Activated CD4-positive, alpha-beta memory T cell treated with anti-CD3 and anti-CD28 coated beads, Interleukin-2, amount 10 ng/mL, durations not matched to agents 7 days and 5 days (primary cell): ENCODE data around the gene DENND5A. TPM values are rescaled to one million over a fixed set of nuclear protein-coding genes. Genes with fewer than 3 reads are reported as not detected.

Experiments used
- CTCF ChIA-PET: fragments of 350-600 bp; sonication (Branson Sonifier 250); formaldehyde crosslinking; loops from one replicate; lab custom pipeline; 2021; ENCODE audit warnings: antibody characterized with exemption, inconsistent platforms; lab: Charles Lee
- POLR2A ChIA-PET: fragments of 350-600 bp; sonication (Branson Sonifier 250); formaldehyde crosslinking; loops from one replicate; lab custom pipeline; 2021; ENCODE audit warnings: antibody characterized with exemption; lab: Charles Lee
- DNase-seq: peaks from one replicate; pipeline ENCODE4 v3.0.0-alpha.2; 2020
- H3K27ac Mint-ChIP-seq: one replicate; pipeline ENCODE4 v1.8.0; 2021; ENCODE audit warnings: mild to moderate bottlenecking, mixed read lengths
- H3K27me3 Mint-ChIP-seq: one replicate; pipeline ENCODE4 v1.8.0; 2021; ENCODE audit warnings: mixed read lengths
- H3K36me3 Mint-ChIP-seq: one replicate; pipeline ENCODE4 v1.8.0; 2021; ENCODE audit warnings: low read depth, mixed read lengths
- H3K4me1 Mint-ChIP-seq: one replicate; pipeline ENCODE4 v1.8.0; 2021; ENCODE audit warnings: mixed read lengths
- H3K4me3 Mint-ChIP-seq: one replicate; pipeline ENCODE4 v1.8.0; 2021; ENCODE audit warnings: mild to moderate bottlenecking, mixed read lengths
- H3K9me3 Mint-ChIP-seq: one replicate; pipeline ENCODE4 v1.8.0; 2021; ENCODE audit warnings: mixed read lengths
- total RNA-seq, 2 experiments: library from RNA; stranded (reverse); gene quantifications; one replicate each; pipeline ENCODE4 v1.2.3, GENCODE V29; 2021

The DENND5A gene
- total RNA-seq, 2 experiments from 2014 or later, result 11.6 to 13.7 TPM

DNA sequence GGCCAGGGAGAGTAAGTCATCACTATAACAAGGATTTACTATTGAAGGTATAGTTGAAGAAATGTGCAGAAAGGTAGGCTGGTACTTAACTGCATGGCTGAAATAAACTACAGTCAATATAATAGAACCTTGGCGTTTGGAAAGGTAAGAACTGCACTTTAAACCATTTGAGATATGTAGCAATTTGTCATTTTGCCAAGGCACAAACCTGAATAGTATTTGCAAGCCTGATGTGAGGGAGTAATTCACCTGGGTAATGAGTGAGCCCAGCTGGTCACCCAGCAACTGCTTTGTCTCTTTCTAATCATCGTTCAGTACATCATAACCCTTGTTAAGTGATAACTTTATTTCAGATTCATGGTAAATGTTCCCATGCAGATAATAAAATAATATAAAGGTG is 111.5 kb downstream of the DENND5A start:
- H3K4me1 Mint-ChIP-seq, result peaks cover 2% of the 10 kb centered on the region

DNA sequence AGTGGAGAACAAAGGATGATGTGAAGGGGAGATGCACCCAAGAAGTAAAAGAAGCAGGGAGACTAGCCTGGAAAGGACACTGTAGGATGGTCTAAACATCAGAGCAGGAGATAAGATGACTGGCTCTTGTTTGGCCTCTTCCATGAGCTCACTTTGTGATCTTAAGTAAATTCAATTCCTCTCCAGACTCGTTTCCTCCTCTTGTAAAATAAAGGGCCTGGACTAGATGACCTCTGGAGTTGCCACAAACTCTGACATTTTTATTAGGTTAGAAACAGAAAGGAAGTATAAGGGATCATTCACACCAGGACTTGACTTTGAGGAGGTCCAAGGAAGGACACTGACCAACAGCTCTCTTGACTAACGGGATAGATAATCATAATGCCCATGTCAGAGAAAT is 113.5 kb downstream of the DENND5A start:
- H3K27ac Mint-ChIP-seq, result no peak overlapping the region
- H3K27me3 Mint-ChIP-seq, result no peaks in the 10 kb centered on the region
- peaks cover 3% of the 10 kb centered on the region for H3K4me1 Mint-ChIP-seq
- no peak overlapping the region for H3K4me3 Mint-ChIP-seq
- H3K36me3 Mint-ChIP-seq, result no peaks in the 10 kb centered on the region
- no peaks in the 10 kb centered on the region for H3K9me3 Mint-ChIP-seq
- ChIA-PET CTCF (interaction anchor here (1.3 to 2.8 kb wide), 2 partner anchors 14 to 355 kb away, joined by 3 to 9 read pairs; no protein-coding TSS in a partner anchor), POLR2A (no interaction called here)
- DNase-seq, result no peak

More for the DNA sequence above, 111.5 kb downstream of the DENND5A start:
- Mint-ChIP-seq H3K9me3 (no peaks in the 10 kb centered on the region), H3K36me3 (no peaks in the 10 kb centered on the region), H3K4me3 (no peak overlapping the region), H3K27ac (no peak overlapping the region), H3K27me3 (no peaks in the 10 kb centered on the region)
- no peak for DNase-seq
- CTCF ChIA-PET, result interaction anchor here (0.9 to 2.8 kb wide), 2 partner anchors 16 to 353 kb away, joined by 3 to 9 read pairs; no protein-coding TSS in a partner anchor
- POLR2A ChIA-PET, result no interaction called here

DNA sequence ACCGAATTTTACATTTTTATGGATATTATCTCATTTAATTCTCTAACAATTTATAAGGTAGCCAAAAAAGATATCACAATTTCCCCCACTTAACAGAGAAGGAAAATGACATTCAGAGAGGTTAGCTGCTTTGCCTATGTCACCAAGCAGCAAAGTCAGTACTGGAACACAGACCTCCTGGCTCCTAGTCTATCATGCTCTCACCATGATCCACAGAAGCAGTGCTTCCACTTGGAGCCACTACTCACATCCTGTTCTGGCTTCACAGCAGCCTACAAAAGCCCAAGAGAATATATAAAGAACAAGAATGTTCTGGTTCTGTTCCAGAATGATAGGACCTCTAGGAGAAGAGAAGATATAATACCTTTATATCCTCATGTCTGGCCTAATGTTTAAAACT is 114.2 kb downstream of the DENND5A start:
- Mint-ChIP-seq H3K4me3 (no peak overlapping the region), H3K27ac (no peak overlapping the region), H3K9me3 (no peaks in the 10 kb centered on the region), H3K36me3 (no peaks in the 10 kb centered on the region), H3K27me3 (no peaks in the 10 kb centered on the region), H3K4me1 (peaks cover 3% of the 10 kb centered on the region)
- POLR2A ChIA-PET, result no interaction called here
- no peak for DNase-seq
- CTCF ChIA-PET, result interaction anchor here (1.3 to 3.3 kb wide), 2 partner anchors 13 to 355 kb away, joined by 3 to 20 read pairs; no protein-coding TSS in a partner anchor

DNA sequence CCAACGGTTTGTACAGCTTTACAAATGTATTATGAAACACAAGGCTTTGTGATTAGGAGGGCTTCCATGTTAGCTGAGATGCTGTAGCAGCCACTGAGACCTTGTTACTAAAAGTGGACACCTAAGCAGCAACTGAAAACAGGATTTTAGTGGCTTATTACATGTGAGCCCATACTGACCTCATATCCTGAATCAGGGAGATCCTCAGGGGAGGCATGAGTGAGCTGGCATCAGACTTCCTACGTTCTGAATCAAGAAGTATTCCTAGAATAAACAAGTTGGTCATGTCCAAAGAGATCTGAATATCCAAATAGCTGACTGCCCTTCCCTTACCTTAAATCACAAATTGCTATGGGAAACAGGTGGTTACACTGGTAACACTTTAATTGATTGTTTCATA is 114.6 kb downstream of the DENND5A start:
- no peaks in the 10 kb centered on the region for H3K27me3 Mint-ChIP-seq
- no peaks in the 10 kb centered on the region for H3K9me3 Mint-ChIP-seq
- H3K27ac Mint-ChIP-seq, result no peak overlapping the region
- no peaks in the 10 kb centered on the region for H3K36me3 Mint-ChIP-seq
- H3K4me1 Mint-ChIP-seq, result peaks cover 3% of the 10 kb centered on the region
- CTCF ChIA-PET, result interaction anchor here (1.3 to 3.3 kb wide), 2 partner anchors 12 to 356 kb away, joined by 3 to 20 read pairs; no protein-coding TSS in a partner anchor
- H3K4me3 Mint-ChIP-seq, result no peak overlapping the region
- no peak for DNase-seq
- POLR2A ChIA-PET, result no interaction called here

DNA sequence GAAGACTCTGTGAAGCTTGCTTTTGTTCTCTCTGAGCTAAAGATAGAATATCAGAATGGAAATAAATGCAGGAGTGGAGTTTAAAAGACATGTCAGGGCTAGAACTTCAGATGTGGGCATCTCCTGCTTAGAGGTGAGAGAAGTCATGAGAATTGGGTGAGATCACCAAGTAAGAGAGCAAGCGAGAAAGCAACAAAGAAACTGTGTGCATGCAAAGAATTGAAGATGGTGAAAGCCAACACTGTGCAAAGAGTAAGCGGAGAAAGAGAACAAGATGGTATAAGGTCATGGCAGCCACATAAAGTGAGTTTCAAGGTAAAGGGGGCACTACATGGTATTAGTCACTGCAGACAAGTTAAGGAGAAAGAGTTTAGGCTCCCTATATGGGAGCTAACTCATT is 116.4 kb downstream of the DENND5A start:
- no peaks in the 10 kb centered on the region for H3K9me3 Mint-ChIP-seq
- H3K36me3 Mint-ChIP-seq, result no peaks in the 10 kb centered on the region
- H3K4me3 Mint-ChIP-seq, result no peak overlapping the region
- no peak for DNase-seq
- peaks cover 3% of the 10 kb centered on the region for H3K4me1 Mint-ChIP-seq
- ChIA-PET POLR2A (no interaction called here), CTCF (interaction anchor here (3.3 kb wide), 1 partner anchor 11 kb away, joined by 20 read pairs; no protein-coding TSS in a partner anchor)
- no peaks in the 10 kb centered on the region for H3K27me3 Mint-ChIP-seq
- no peak overlapping the region for H3K27ac Mint-ChIP-seq

DNA sequence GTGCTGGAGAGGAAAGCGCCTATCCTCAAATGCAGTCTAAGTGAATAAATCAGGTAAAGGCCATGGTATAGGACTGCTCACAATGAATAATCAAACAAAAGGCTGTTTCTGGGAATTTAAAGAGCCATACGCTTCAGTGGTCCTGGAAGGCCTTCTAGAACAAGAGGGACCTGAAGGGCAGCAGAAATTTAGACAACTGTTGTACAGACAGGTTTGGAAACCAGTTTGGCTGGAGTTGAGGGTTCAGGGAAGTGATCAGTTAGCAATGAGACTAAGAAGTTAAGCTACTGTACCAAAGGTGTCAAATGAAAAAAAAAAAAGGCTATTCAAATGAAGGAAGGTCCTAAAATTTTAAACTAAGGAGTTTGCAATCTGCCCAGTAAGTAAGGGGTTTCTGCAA is 117.1 kb downstream of the DENND5A start:
- Mint-ChIP-seq H3K4me3 (no peak overlapping the region), H3K36me3 (no peaks in the 10 kb centered on the region), H3K27ac (no peak overlapping the region), H3K27me3 (no peaks in the 10 kb centered on the region), H3K9me3 (no peaks in the 10 kb centered on the region), H3K4me1 (peaks cover 3% of the 10 kb centered on the region)
- ChIA-PET POLR2A (no interaction called here), CTCF (interaction anchor here (3.3 kb wide), 1 partner anchor 10 kb away, joined by 20 read pairs; no protein-coding TSS in a partner anchor)
- no peak for DNase-seq

DNA sequence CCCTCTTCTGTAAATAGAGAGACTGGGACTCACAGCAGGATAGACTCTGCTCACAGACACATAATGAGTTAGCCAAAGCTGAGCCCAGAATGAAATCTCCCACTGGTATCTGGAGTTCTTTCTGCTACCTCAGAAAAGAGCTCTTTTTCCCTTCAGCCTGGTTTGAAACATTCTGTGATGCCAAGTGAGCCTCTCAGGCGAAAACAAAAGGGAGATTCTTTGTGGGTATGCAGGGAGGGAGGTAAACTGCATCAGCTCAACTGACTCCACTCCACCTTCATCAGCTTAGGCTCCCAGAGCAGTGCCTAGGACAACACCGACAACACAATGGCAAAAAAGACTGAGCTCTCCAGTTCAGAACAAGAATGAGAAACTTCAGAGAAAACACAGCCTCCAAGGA is 118.7 kb downstream of the DENND5A start:
- DNase-seq, result no peak
- POLR2A ChIA-PET, result interaction anchor here (0.8 to 2.3 kb wide), 2 partner anchors 246 to 314 kb away, joined by 3 to 8 read pairs; partner anchors contain the start of gene ZNF143
- Mint-ChIP-seq H3K4me1 (peaks cover 3% of the 10 kb centered on the region), H3K4me3 (no peak overlapping the region), H3K36me3 (no peaks in the 10 kb centered on the region), H3K27ac (no peak overlapping the region), H3K27me3 (no peaks in the 10 kb centered on the region), H3K9me3 (no peaks in the 10 kb centered on the region)
- CTCF ChIA-PET, result interaction anchor here (1.2 to 2.5 kb wide), 4 partner anchors 9 to 187 kb away, joined by 3 to 23 read pairs (median 4); no protein-coding TSS in a partner anchor

DNA sequence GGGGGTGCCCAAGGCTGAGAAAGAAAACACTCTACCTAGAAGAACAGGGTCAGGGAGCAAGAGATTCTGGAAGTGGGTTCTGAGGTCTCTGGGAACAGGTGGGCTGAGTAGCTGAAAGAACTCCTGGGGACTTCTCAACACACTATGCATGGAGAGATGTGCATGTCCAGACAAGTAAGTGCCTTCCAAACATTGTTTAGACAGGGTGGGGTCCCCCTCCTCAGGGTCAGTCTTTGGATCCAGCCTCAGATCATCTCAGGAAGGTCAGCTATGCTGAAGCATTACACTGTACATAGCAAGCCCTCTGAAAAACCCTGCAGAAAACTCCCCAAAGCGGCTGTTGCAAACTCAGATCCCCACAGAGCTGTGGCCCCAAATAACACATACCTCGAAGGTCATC is 119.9 kb downstream of the DENND5A start:
- ChIA-PET POLR2A (interaction anchor here (2.3 kb wide), 1 partner anchor 315 kb away, joined by 8 read pairs; the partner anchor contains the start of gene ZNF143), CTCF (interaction anchor here (0.7 to 2.5 kb wide), 3 partner anchors 7 to 576 kb away, joined by 3 to 23 read pairs (median 3); no protein-coding TSS in a partner anchor)
- Mint-ChIP-seq H3K9me3 (no peaks in the 10 kb centered on the region), H3K27me3 (no peaks in the 10 kb centered on the region), H3K4me3 (no peak overlapping the region), H3K36me3 (no peaks in the 10 kb centered on the region), H3K4me1 (peaks cover 5% of the 10 kb centered on the region), H3K27ac (no peak overlapping the region)
- no peak for DNase-seq

DNA sequence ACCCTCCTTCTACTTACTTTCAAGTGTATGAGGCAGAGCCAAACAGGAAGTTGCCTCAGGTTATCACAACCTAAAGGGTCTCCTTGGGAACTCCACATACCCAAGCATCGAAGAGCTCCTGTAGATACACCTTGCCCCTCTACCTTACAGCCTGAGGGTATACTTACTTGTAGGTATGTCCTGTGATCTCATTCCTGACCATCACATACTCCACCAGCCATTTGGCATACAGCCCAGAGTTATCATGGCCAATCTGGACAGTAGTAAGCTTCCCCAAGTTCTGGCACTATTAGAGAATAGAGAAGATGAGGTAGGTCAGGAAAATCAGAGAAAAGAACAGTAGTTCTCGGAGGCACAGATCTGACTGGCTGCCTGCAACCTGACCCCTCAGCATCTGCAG is 120.3 kb downstream of the DENND5A start:
- Mint-ChIP-seq H3K4me3 (no peak overlapping the region), H3K36me3 (no peaks in the 10 kb centered on the region), H3K4me1 (peaks cover 7% of the 10 kb centered on the region), H3K27me3 (no peaks in the 10 kb centered on the region), H3K27ac (no peak overlapping the region), H3K9me3 (no peaks in the 10 kb centered on the region)
- ChIA-PET POLR2A (interaction anchor here (2.3 kb wide), 1 partner anchor 316 kb away, joined by 8 read pairs; the partner anchor contains the start of gene ZNF143), CTCF (interaction anchor here (0.7 to 1.1 kb wide), 2 partner anchors 61 to 576 kb away, joined by 3 read pairs; no protein-coding TSS in a partner anchor)
- DNase-seq, result no peak

DNA sequence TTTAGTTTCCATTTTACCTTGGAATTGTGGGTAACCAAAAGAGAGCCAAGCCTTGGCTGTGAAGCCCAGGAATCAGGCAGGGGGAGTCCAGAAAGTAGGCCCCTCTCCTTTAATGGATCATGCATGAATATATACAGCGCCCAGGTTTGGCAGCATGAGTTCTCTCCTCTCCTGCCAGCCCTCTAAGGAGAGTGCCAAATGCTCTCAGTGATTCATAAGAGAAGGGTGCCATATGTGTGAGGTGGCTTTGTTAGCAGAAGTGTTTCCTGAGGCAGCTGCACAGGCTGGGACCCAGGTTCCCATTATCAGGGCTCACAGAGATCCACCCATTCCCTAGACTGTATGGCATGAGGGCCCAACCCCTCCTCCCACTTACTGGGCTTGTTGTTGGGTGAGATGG is 121.4 kb downstream of the DENND5A start:
- Mint-ChIP-seq H3K9me3 (no peaks in the 10 kb centered on the region), H3K4me1 (peaks cover 12% of the 10 kb centered on the region), H3K27me3 (no peaks in the 10 kb centered on the region), H3K27ac (no peak overlapping the region), H3K4me3 (no peak overlapping the region), H3K36me3 (no peaks in the 10 kb centered on the region)
- CTCF ChIA-PET, result no interaction called here
- no peak for DNase-seq
- POLR2A ChIA-PET, result no interaction called here

DNA sequence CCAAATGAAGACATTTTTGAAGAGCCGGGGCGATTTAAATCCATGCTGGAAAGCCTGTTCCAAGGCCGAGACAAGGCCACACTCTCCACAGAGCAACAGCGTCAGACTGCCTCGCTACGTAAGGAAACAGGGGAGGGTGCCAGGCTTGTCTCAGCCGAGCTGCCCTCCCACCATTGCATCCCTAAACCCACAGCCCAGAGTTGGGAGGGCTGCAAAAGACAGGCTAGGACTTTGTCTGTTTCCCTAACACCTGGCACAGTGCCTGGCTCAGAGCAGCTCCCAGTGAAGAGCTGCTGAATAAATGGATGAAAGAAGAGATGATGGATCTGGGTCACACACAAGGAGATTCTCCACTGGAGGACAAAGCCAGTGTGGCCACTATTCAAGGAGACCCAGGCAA is 122.4 kb downstream of the DENND5A start:
- no peak for DNase-seq
- Mint-ChIP-seq H3K9me3 (no peaks in the 10 kb centered on the region), H3K27me3 (no peaks in the 10 kb centered on the region), H3K4me3 (no peak overlapping the region), H3K36me3 (no peaks in the 10 kb centered on the region), H3K27ac (no peak overlapping the region), H3K4me1 (peaks cover 21% of the 10 kb centered on the region)
- POLR2A ChIA-PET, result interaction anchor here (0.6 kb wide), 1 partner anchor 23 kb away, joined by 4 read pairs; no protein-coding TSS in a partner anchor
- CTCF ChIA-PET, result no interaction called here

DNA sequence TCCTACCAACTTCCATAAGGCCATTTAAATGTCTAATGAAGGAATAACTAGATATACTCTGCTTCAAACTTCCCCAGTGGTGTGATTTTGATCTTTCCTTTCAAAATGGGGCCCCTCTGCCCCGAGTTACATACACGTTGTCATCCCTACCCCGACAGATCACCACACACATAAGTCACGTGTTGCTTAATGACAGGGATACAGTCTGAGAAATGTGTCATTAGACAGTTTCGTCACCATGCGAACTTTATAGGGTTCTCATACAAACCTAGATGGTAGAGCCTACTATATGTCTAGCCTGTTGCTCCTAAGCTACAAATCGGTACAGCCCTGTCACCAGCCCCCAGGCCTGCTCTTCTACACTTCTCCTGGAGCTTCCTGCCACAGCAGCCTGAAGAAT is 124.0 kb downstream of the DENND5A start:
- no peak overlapping the region for H3K27ac Mint-ChIP-seq
- DNase-seq, result no peak
- no peaks in the 10 kb centered on the region for H3K9me3 Mint-ChIP-seq
- no peaks in the 10 kb centered on the region for H3K36me3 Mint-ChIP-seq
- peaks cover 34% of the 10 kb centered on the region for H3K4me1 Mint-ChIP-seq
- H3K27me3 Mint-ChIP-seq, result no peaks in the 10 kb centered on the region
- POLR2A ChIA-PET, result no interaction called here
- H3K4me3 Mint-ChIP-seq, result no peak overlapping the region
- CTCF ChIA-PET, result interaction anchor here (1.3 to 1.7 kb wide), 2 partner anchors 125 to 227 kb away, joined by 3 to 5 read pairs; no protein-coding TSS in a partner anchor

DNA sequence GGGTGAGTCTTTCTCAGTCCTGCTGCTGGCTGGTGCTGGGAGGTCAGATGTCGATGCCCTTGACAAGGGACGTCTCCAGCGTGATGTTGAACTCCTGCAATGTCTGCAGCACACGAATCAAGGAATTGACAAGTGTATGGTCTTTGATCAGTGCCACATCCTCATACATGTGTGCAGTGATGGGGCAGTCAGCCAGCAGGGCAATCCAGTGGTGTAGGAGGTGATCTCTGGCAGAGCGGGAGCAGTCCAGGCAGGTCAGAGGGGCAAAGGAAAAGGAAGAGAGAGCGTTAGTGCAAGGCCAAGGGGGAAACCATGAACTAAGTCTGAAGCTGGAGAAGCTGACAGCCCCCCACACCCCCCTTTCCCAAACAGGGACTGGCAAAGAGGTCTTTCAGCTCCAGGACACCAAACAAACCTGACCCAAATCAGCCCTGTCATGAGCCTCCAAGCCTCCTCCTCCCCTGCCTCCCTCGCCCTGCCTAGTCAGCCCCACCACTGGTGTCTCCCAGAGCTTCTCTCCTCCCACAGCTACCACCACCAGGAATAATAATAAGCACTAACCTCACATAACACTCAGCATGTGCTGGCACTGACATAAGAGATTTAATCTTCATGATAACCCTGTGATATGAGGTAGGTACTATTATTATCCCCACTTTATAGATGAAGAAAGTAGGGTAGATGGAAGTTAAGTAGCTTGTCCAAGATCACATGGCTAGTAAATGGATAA is 125.4 kb downstream of the DENND5A start:
- H3K27ac Mint-ChIP-seq, result no peak overlapping the region
- H3K4me1 Mint-ChIP-seq, result peaks cover 36% of the 10 kb centered on the region
- ChIA-PET CTCF (interaction anchor here (1.0 to 1.7 kb wide), 3 partner anchors 10 to 226 kb away, joined by 3 to 8 read pairs (median 5); no protein-coding TSS in a partner anchor), POLR2A (interaction anchor here (1.1 to 1.5 kb wide), 2 partner anchors 125 to 321 kb away, joined by 3 read pairs; partner anchors contain the start of gene ZNF143)
- no peak overlapping the region for H3K4me3 Mint-ChIP-seq
- H3K9me3 Mint-ChIP-seq, result no peaks in the 10 kb centered on the region
- H3K27me3 Mint-ChIP-seq, result no peaks in the 10 kb centered on the region
- DNase-seq, result no peak
- no peaks in the 10 kb centered on the region for H3K36me3 Mint-ChIP-seq
